K562 (cell line): Measurements from ENCODE around the gene SPIRE1. TPM values are rescaled to one million over a fixed set of nuclear protein-coding genes. Genes with fewer than 3 reads are reported as not detected.

ENCODE experiments used
- ATAC-seq: fragments of 200-7000 bp; cut with Tn5 transposase; 3 replicates; pipeline ENCODE4 v1.9.1; 2020; ENCODE audit warnings: moderate library complexity
- BruUV-seq: library from RNA; stranded (reverse); fragments of 400-500 nt; replicated peaks from 2 replicates; lab custom pipeline; 2021; lab: Mats Ljungman, UMichigan
- CTCF ChIA-PET: fragments of 300-600 bp; formaldehyde crosslinking; extraction: SDS; loops from one replicate; lab custom pipeline; 2021; ENCODE audit warnings: low intra/inter-chr PET ratio; lab: Yijun Ruan, JAX
- POLR2A ChIA-PET: fragments of 300-600, 350-650 bp; sonication (Branson Sonifier 250); formaldehyde crosslinking; extraction: SDS; loops from one replicate; lab custom pipeline; 2021; ENCODE audit warnings: antibody characterized with exemption, inconsistent platforms; lab: Yijun Ruan, JAX
- DNase-seq, 4 experiments: peaks; one replicate each; pipeline versions ENCODE4 v3.0.0 to v3.0.0-alpha.2; 2011 to 2018; ENCODE audit warnings: low spot score in 3 of 4, mixed read lengths in 3 of 4; ENCODE audit errors: extremely low read depth in 1 of 4
- FAIRE-seq: peaks from 2 replicates; lab custom pipeline; 2011; peaks lifted over from hg19 to GRCh38; lab: Jason Lieb, UNC
- H2AFZ ChIP-seq: 2 replicates; pipeline ENCODE4 v1.6.0; 2011; ENCODE audit warnings: low read depth, low read length, control low read depth, inconsistent platforms
- H3K27ac ChIP-seq: fragments of 200-600 bp; 3 replicates; pipeline ENCODE4 v1.8.0; 2011; ENCODE audit warnings: low read depth, mild to moderate bottlenecking, control low read depth, inconsistent platforms, low read length, moderate library complexity, mixed read lengths; ENCODE audit errors: extremely low read depth
- H3K27me3 ChIP-seq, 2 experiments: fragments of 300-600 bp in 1 of 2; 2 replicates in 1 of 2; 3 replicates in 1 of 2; pipeline versions ENCODE4 v1.6.0 to v1.8.0; 2011; ENCODE audit warnings: inconsistent platforms in 2 of 2, low read length in 2 of 2, mild to moderate bottlenecking in 1 of 2, mixed read lengths in 1 of 2, moderate library complexity in 1 of 2; ENCODE audit not compliant: control insufficient read depth in 2 of 2, insufficient read depth in 2 of 2
- H3K36me3 ChIP-seq: fragments of 300-600 bp; 3 replicates; pipeline ENCODE4 v1.8.0; 2011; ENCODE audit warnings: mild to moderate bottlenecking, low read length, inconsistent platforms; ENCODE audit not compliant: control insufficient read depth, insufficient read depth
- H3K4me1 ChIP-seq, 2 experiments: fragments of 200-600 bp in 1 of 2; replicated peaks in 1 of 2; 2 replicates in 1 of 2; 3 replicates in 1 of 2; pipeline versions ENCODE4 v1.5.1 to v1.8.0; 2011; ENCODE audit warnings: inconsistent platforms in 2 of 2, low read length in 2 of 2, mild to moderate bottlenecking in 1 of 2, mixed read lengths in 1 of 2, moderate library complexity in 1 of 2; ENCODE audit not compliant: control insufficient read depth in 2 of 2, insufficient read depth in 2 of 2
- H3K4me2 ChIP-seq: 2 replicates; pipeline ENCODE4 v1.6.1; 2011; ENCODE audit warnings: low read length, control low read depth, inconsistent platforms, mixed read lengths; ENCODE audit not compliant: insufficient read depth
- H3K4me3 ChIP-seq: fragments of 200-600 bp; sonication (generic), shearing (Covaris generic); 2 replicates; pipeline ENCODE4 v1.5.1; 2016; ENCODE audit warnings: control low read depth, inconsistent platforms
- H3K79me2 ChIP-seq: fragments of 200-600 bp; 3 replicates; pipeline ENCODE4 v1.8.0; 2011; ENCODE audit warnings: low read length, inconsistent platforms; ENCODE audit not compliant: control insufficient read depth, insufficient read depth
- H3K9ac ChIP-seq, 2 experiments: 2 replicates each; pipeline versions ENCODE4 v1.6.0 to v1.6.1; 2011; ENCODE audit warnings: low read depth in 2 of 2, low read length in 2 of 2, control low read depth in 1 of 2, inconsistent platforms in 1 of 2, mild to moderate bottlenecking in 1 of 2, mixed read lengths in 1 of 2; ENCODE audit not compliant: insufficient read depth in 1 of 2
- H3K9me1 ChIP-seq: one replicate; pipeline ENCODE4 v1.6.0; 2011; ENCODE audit warnings: inconsistent platforms, mild to moderate bottlenecking, low read length, moderate library complexity; ENCODE audit not compliant: control insufficient read depth, insufficient read depth
- H3K9me3 ChIP-seq: replicated peaks from 2 replicates; pipeline ENCODE4 v1.5.1; 2011; ENCODE audit warnings: low read depth, low read length, inconsistent platforms; ENCODE audit not compliant: control insufficient read depth, insufficient read depth
- H4K20me1 ChIP-seq: replicated peaks from 2 replicates; pipeline ENCODE4 v1.6.1; 2011; ENCODE audit warnings: low read length, inconsistent platforms, mixed read lengths; ENCODE audit not compliant: control insufficient read depth, insufficient read depth
- ESRRA ChIP-seq: fragments of 450-650 bp; IDR thresholded peaks from 2 replicates; pipeline ENCODE4 v1.6.1; 2014; ENCODE audit warnings: low read depth, mild to moderate bottlenecking, moderate library complexity, borderline replicate concordance
- GTF2A2 ChIP-seq: IDR thresholded peaks from 2 replicates; pipeline ENCODE4 v1.6.1; 2016; ENCODE audit warnings: mild to moderate bottlenecking, missing genetic modification characterization, missing compliant biosample characterization
- KAT7 ChIP-seq: sonication (generic); formaldehyde crosslinking; IDR thresholded peaks from 2 replicates; pipeline ENCODE4 v1.8.0; 2022; ENCODE audit warnings: missing genetic modification reagents, mild to moderate bottlenecking, borderline replicate concordance
- NEUROD1 ChIP-seq: fragments of 150-350 bp; IDR thresholded peaks from 2 replicates; pipeline ENCODE4 v1.6.1; 2014; ENCODE audit warnings: borderline replicate concordance, low read length, low read depth; ENCODE audit not compliant: partially characterized antibody
- NFYB ChIP-seq: IDR thresholded peaks from 2 replicates; pipeline ENCODE4 v1.6.1; 2011; ENCODE audit warnings: mild to moderate bottlenecking, moderate library complexity; ENCODE audit not compliant: insufficient read length; ENCODE audit errors: extremely low read depth
- PHF8 ChIP-seq: fragments of 200-600 bp; sonication (generic); IDR thresholded peaks from 2 replicates; pipeline ENCODE4 v1.6.1; 2012; ENCODE audit warnings: mixed run types, mild to moderate bottlenecking, inconsistent platforms, low read length, moderate library complexity, borderline replicate concordance
- SMAD3 ChIP-seq: fragments of 450-650 bp; formaldehyde crosslinking; conservative IDR thresholded peaks from 2 replicates; pipeline ENCODE4 v1.4.0; 2020; ENCODE audit warnings: mild to moderate bottlenecking
- ZNF217 ChIP-seq: sonication (generic); formaldehyde crosslinking; IDR thresholded peaks from 2 replicates; pipeline ENCODE4 v1.8.0; 2022; ENCODE audit warnings: mild to moderate bottlenecking, missing genetic modification reagents
- ZNF551 ChIP-seq: fragments of 250-450 bp; sonication (Bioruptor Pico); IDR thresholded peaks from 2 replicates; pipeline ENCODE4 v1.5.0; 2021; ENCODE audit warnings: mild to moderate bottlenecking, moderate library complexity
- ZNF584 ChIP-seq: fragments of 200-800 bp; sonication (Bioruptor generic); IDR thresholded peaks from 2 replicates; pipeline ENCODE4 v1.6.1; 2016; ENCODE audit warnings: low read depth, mild to moderate bottlenecking, missing genetic modification characterization, missing compliant biosample characterization
- ZNF79 ChIP-seq: fragments of 250-450 bp; sonication (Bioruptor Pico); IDR thresholded peaks from 2 replicates; pipeline ENCODE4 v1.4.0; 2020; ENCODE audit warnings: low read depth, mild to moderate bottlenecking, moderate library complexity
- WGBS: fragments of 100-300 bp; shearing (Covaris generic); methylation state at CpG from one replicate; pipeline ENCODE4 v1.1.6; 2016; ENCODE audit warnings: low coverage, mixed read lengths; ENCODE audit not compliant: insufficient coverage; ENCODE audit errors: missing lambda C conversion rate; 5-methylcytosine and 5-hydroxymethylcytosine counted together
- in situ Hi-C: fragments of 300-500 bp; cut with MboI; formaldehyde crosslinking; loops from 4 replicates; pipeline ENCODE4 v1.15.0; 2018; ENCODE audit warnings: inconsistent platforms, mixed read lengths
- intact Hi-C: fragments of 100-400 bp; cut with micrococcal nuclease; formaldehyde crosslinking; loops from 2 replicates; pipeline ENCODE4 v1.14.2; 2022
- polyA plus RNA-seq, 8 experiments: library from polyadenylated mRNA; depleted of rRNA in 4 of 8; stranded (reverse) in 5 of 8; unstranded in 3 of 8; fragments of >200 nt; fragmentation: Nextera tagmentation in 2 of 8; fragmentation: Illumina TruSeq in 1 of 8; extraction: Ambion mirVana in 2 of 8; extraction: Trizol in 1 of 8; gene quantifications; 2 replicates each; pipeline versions ENCODE4 v1.2.1 to v1.2.3, GENCODE V29; 2011 to 2014; ENCODE audit warnings: inconsistent platforms in 1 of 8, missing spikeins in 1 of 8
- total RNA-seq, 7 experiments: library from RNA; depleted of rRNA in 6 of 7; stranded (reverse); fragments of >200 nt in 6 of 7; fragmentation: Illumina TruSeq in 2 of 7; extraction: Trizol in 2 of 7; gene quantifications; 2 replicates each; pipeline versions ENCODE4 v1.2.1 to v1.2.3, GENCODE V29; 2011 to 2021; ENCODE audit warnings: low replicate concordance in 1 of 7
- TF ChIP-seq, protein P1 (sequence below): fragments of 250-450 bp; sonication (Bioruptor Pico); IDR thresholded peaks from 2 replicates; pipeline ENCODE4 v1.4.0; 2020; ENCODE audit warnings: mild to moderate bottlenecking, moderate library complexity
- TF ChIP-seq, protein P2 (sequence below): IDR thresholded peaks from 2 replicates; pipeline ENCODE4 v1.6.1; 2012; ENCODE audit warnings: low read depth, low read length, improper control_type of control experiment, borderline replicate concordance
- TF ChIP-seq, protein P3 (sequence below), 2 experiments: fragments of 250-450 bp in 1 of 2; fragments of 450-650 bp in 1 of 2; sonication (Bioruptor Pico) in 1 of 2; IDR thresholded peaks; 2 replicates each; pipeline versions ENCODE4 v1.6.1 to v1.8.0; 2016 to 2021; ENCODE audit warnings: mild to moderate bottlenecking in 2 of 2, moderate library complexity in 2 of 2, missing compliant biosample characterization in 1 of 2, missing genetic modification characterization in 1 of 2

The SPIRE1 gene
- total and polyA plus RNA-seq, 9 of the 15 experiments (the other 6 are each of a cell fraction or from before 2014, with no cell fraction given), result 2.9 to 14.0 (median 10.2) TPM

DNA sequence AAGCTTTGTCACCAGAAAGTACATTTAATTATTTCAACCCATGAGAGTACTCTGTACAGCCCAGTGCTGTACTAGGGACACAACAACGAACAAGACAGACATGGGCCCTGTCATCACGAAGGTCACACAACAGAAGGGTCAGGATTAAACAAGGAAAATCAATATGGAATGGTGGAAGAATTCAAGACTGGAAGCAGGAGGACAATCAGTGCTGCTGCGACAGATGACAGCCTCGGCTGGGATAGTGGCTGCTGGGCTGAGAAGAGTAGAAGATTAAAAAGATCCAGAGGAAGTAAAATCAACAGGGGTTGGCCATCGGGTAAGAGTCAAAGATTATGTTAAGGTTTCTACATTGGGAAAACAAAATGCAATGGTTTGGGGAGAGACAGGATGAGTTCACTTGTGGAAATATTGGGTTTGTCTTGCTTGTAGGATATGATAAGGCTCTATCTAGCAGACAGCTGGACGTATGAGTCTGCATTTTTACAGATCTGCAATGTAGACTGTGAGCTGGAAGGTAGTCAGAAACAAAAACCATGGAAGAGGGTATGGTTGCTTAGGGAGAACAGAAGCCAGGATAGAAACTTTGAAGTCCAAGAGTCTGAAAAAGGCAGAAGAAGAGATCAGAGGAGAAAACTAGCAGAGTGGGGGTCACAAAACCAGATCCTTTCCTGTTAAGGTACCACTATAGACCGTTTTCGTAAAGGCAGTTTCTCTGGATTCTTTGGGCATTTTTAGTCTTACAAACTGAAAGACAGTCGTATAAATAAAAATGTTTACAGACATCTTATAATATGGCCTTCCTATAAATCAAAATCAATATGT lies 166.1 kb downstream of the SPIRE1 start (continued):
- TF ChIP-seq, protein P1, sequence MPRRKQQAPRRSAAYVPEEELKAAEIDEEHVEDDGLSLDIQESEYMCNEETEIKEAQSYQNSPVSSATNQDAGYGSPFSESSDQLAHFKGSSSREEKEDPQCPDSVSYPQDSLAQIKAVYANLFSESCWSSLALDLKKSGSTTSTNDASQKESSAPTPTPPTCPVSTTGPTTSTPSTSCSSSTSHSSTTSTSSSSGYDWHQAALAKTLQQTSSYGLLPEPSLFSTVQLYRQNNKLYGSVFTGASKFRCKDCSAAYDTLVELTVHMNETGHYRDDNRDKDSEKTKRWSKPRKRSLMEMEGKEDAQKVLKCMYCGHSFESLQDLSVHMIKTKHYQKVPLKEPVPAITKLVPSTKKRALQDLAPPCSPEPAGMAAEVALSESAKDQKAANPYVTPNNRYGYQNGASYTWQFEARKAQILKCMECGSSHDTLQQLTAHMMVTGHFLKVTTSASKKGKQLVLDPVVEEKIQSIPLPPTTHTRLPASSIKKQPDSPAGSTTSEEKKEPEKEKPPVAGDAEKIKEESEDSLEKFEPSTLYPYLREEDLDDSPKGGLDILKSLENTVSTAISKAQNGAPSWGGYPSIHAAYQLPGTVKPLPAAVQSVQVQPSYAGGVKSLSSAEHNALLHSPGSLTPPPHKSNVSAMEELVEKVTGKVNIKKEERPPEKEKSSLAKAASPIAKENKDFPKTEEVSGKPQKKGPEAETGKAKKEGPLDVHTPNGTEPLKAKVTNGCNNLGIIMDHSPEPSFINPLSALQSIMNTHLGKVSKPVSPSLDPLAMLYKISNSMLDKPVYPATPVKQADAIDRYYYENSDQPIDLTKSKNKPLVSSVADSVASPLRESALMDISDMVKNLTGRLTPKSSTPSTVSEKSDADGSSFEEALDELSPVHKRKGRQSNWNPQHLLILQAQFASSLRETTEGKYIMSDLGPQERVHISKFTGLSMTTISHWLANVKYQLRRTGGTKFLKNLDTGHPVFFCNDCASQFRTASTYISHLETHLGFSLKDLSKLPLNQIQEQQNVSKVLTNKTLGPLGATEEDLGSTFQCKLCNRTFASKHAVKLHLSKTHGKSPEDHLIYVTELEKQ, result no peak
- no peak for TF ChIP-seq ZNF217
- no peak for TF ChIP-seq ESRRA
- no peak for TF ChIP-seq ZNF551
- no peak for TF ChIP-seq NEUROD1

DNA sequence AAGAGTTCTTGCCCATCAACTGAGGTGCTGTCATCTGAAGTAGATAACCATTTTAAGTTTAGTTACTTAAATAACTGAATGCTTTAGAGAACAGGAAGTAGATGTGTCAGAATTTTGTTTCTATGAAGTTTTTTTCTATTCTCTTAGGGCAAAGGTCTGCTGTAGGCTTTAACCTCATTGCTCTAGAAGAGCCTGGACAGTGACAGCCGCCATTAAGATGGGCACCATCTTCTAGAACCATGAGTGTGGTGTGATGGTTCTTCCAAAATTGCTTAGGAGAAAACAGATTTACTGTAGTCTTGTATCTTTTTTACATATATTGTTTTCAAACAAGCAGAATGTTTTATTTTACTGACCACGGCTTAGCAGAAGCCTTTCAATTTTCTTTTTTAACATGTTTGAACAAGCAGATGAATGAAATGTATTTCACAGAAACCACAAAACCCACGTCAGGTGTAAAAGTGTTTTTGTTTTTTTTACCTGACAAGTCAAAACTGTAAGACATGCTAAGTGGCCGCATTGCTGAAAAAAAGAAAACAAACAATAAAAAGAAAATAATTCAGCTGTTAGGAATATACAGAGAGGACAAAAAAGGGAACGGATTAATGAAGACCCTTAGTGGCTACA lies 172.3 kb downstream of the SPIRE1 start:
- BruUV-seq, result no TSS peak
- ChIA-PET CTCF (no interaction called here), POLR2A (no interaction called here)
- Histone ChIP-seq H3K4me1 (no peaks in the 10 kb centered on the region), H3K27ac (no peak overlapping the region), H3K9ac (no peak overlapping the region), H3K4me2 (no peak overlapping the region), H3K4me3 (no peak overlapping the region), H3K27me3 (no peaks in the 10 kb centered on the region), H3K36me3 (no peaks in the 10 kb centered on the region; the same call in 2 of the 3 replicates), H3K9me3 (no peaks in the 10 kb centered on the region), H2AFZ (no peak overlapping the region), H3K79me2 (no peaks in the 10 kb centered on the region), H3K9me1 (no peaks in the 10 kb centered on the region), H4K20me1 (no peaks in the 10 kb centered on the region)
- WGBS, result 80% methylated on average over 5 of the region's 5 CpGs
- FAIRE-seq (no peak), DNase-seq (no peak), ATAC-seq (no peak)
- intact Hi-C loops, result no loop called here
- in situ Hi-C loops, result no loop called here
- TF ChIP-seq ZNF79 (CRISPR knock-in tag), result no peak
- no peak for TF ChIP-seq PHF8
- TF ChIP-seq, protein P2, sequence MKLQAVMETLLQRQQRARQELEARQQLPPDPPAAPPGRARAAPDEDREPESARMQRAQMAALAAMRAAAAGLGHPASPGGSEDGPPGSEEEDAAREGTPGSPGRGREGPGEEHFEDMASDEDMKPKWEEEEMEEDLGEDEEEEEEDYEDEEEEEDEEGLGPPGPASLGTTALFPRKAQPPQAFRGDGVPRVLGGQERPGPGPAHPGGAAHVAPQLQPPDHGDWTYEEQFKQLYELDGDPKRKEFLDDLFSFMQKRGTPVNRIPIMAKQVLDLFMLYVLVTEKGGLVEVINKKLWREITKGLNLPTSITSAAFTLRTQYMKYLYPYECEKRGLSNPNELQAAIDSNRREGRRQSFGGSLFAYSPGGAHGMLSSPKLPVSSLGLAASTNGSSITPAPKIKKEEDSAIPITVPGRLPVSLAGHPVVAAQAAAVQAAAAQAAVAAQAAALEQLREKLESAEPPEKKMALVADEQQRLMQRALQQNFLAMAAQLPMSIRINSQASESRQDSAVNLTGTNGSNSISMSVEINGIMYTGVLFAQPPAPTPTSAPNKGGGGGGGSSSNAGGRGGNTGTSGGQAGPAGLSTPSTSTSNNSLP, result no peak
- no peak for TF ChIP-seq KAT7
- TF ChIP-seq NFYB, result no peak
- TF ChIP-seq ZNF584 (CRISPR knock-in tag), result no peak
- TF ChIP-seq SMAD3 (CRISPR knock-in tag), result no peak
- TF ChIP-seq GTF2A2 (tag), result no peak
- TF ChIP-seq, protein P3, sequence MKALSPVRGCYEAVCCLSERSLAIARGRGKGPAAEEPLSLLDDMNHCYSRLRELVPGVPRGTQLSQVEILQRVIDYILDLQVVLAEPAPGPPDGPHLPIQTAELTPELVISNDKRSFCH (CRISPR knock-in tag; IDR thresholded peaks at IDR 0.05), result no peak
- TF ChIP-seq, protein P3 (tag; IDR thresholded peaks at IDR 0.05), result no peak
